ENCODE results near the gene PPFIBP1. TPM values are rescaled to one million over a fixed set of nuclear protein-coding genes. Genes with fewer than 3 reads are reported as not detected.

The PPFIBP1 gene
- 10 to 100 TPM; 64.3 to 71.6 TPM for total RNA-seq

DNA sequence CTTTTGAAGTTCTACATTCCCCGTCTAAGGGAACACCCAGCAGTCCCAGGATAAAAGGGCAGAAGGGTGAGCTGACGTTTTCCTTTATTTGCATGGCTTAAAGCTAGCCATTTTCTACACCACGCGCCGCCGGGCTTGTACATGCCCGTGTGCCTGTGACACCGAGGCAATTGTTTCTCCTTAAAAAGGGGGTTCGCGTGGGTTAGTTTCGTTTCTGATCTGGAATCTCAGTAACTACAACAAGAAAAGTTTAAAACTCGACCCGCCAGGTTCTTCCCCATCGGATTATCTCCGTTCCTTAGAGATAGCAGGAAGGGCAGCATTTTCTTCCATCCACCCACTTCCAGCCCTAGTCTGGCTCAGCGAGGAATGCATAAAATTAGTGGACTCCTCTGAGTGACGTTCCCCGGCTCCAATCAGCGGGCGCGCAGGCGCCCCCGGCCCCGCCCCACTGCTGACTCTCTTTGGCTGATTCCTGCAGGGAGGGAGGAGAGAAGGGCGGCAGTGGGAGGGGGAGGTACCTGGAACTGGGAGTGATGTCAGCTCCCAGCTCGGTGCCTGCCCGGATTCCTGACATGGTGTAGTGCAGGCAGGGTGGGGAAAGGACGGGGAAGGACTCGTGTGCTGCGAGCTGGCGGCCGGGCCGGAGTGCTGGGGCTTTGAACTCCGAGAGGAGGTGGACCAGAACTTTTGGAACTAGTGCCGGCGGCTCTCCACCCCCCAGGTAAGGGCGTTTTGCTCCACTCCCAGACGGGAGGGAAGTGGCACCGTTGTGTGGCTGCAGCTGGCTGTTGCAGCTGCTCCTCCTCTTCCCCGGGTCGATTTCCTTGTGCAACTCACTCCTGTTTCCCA is at the start of gene PPFIBP1:
PPFIBP1 (plus strand) TSS at position 565 of the 852 bp plus-strand sequence. CDS start 109,191 bp downstream, outside the sequence.

DNA sequence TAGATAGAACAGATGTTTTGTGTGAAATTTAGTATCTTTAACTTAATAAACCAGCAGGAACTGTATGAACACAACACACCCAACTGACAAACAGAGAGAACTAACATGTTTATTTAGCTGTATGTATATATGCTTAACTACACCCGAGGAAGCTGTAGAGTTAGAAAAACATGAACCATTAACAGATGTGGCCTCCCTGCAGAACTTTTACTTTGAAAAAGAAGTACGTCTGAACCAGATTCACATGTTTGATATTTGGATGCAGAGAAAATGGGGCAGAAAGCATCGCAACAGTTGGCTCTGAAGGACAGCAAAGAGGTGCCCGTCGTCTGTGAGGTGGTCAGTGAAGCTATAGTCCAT is 172.3 kb downstream of the PPFIBP1 start, which contains the start of gene REP15:
REP15 (plus strand) TSS at position 155 of the 360 bp plus-strand sequence; CDS start at position 271, 116 bp downstream.

DNA sequence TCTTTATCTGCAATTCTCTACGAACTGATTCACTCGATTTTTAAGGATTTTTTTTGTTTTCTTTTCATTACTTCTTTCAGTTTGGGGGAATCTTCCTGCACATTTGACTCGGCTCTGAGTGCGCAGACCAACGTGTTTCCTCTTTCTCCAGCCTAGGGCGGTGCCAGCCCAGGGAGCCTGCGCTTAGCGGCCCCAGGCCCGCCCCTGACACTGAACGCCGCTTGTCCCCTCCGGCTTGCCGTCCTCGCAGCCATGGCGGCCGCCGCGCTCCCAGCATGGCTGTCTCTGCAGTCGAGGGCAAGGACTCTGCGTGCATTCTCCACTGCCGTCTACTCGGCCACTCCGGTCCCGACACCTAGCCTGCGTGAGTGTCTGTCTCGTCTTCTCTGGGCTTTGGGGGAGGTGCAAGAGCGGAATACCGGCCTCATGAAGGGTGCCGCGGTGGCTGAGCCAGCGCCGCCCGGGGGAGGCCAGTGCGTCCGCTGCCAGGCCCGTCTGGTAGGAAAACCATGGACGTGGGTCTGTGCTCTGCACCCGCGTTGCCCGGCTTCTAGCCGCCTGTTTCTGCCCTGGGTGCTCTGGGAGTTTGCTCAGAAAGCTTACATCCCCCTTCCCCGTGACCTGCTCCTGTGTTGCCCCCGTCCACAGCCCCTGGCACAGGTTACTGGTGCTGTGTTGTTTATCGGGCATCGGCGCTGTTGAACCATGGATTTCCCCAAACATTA is 186.7 kb downstream of the PPFIBP1 start, which contains the start of gene MRPS35:
MRPS35 (plus strand) TSS at position 241 of the 725 bp plus-strand sequence; CDS start at position 253, 12 bp downstream.

Other genes starting within 250 kb of the PPFIBP1 start
- 1 to 10 TPM; 1.4 to 1.7 TPM for gene BMAL2, start 191.4 kb upstream of the PPFIBP1 start, total RNA-seq
- gene SMCO2, start 77.5 kb upstream of the PPFIBP1 start, total RNA-seq, result not detected
- gene REP15, start 172.2 kb downstream of the PPFIBP1 start, total RNA-seq, result 1 to 10 TPM; 1.0 to 1.7 TPM
- gene MRPS35, start 186.6 kb downstream of the PPFIBP1 start, total RNA-seq, result 10 to 100 TPM; 50.9 to 61.3 TPM